ENCODE data around the gene PTPRN2.

PTPRN2 gene

GRCh38 chr7:158263110-158263963 lies 324.3 kb downstream of the PTPRN2 start:
- no peak overlapping the region for H3K4me3 ChIP-seq (ENCODE audit: low read length)
- no peaks in the 10 kb centered on the region for H3K36me3 ChIP-seq (ENCODE audit: insufficient read depth, low read length)
- H3K4me1 ChIP-seq (ENCODE audit: control insufficient read depth, insufficient read depth, low read length): no peaks in the 10 kb centered on the region
- peaks cover 68% of the 10 kb centered on the region for H3K9me3 ChIP-seq (replicated peaks; ENCODE audit: low read length)
- H3K27me3 ChIP-seq (ENCODE audit: control insufficient read depth, insufficient read depth, low read length): no peaks in the 10 kb centered on the region
- H3K4me2 ChIP-seq (ENCODE audit: low read length): no peak overlapping the region
- H3K9ac ChIP-seq (ENCODE audit: low read depth, low read length): no peak overlapping the region

GRCh38 chr7:158262284-158263109 lies 325.1 kb downstream of the PTPRN2 start:
- peaks cover 65% of the 10 kb centered on the region for H3K9me3 ChIP-seq (replicated peaks; ENCODE audit: low read length)
- no peak overlapping the region for H3K4me3 ChIP-seq (ENCODE audit: low read length)
- H3K36me3 ChIP-seq (ENCODE audit: insufficient read depth, low read length): no peaks in the 10 kb centered on the region
- H3K4me1 ChIP-seq (ENCODE audit: control insufficient read depth, insufficient read depth, low read length): no peaks in the 10 kb centered on the region
- H3K4me2 ChIP-seq (ENCODE audit: low read length): no peak overlapping the region
- H3K9ac ChIP-seq (ENCODE audit: low read depth, low read length): no peak overlapping the region
- no peaks in the 10 kb centered on the region for H3K27me3 ChIP-seq (ENCODE audit: control insufficient read depth, insufficient read depth, low read length)

- no peaks in the 10 kb centered on the region for H3K4me1 ChIP-seq (ENCODE audit: control insufficient read depth, insufficient read depth, low read length)
- peaks cover 60% of the 10 kb centered on the region for H3K9me3 ChIP-seq (replicated peaks; ENCODE audit: low read length)
- no peaks in the 10 kb centered on the region for H3K36me3 ChIP-seq (ENCODE audit: insufficient read depth, low read length)
- no peak overlapping the region for H3K4me3 ChIP-seq (ENCODE audit: low read length)
- no peaks in the 10 kb centered on the region for H3K27me3 ChIP-seq (ENCODE audit: control insufficient read depth, insufficient read depth, low read length)
- no peak overlapping the region for H3K9ac ChIP-seq (ENCODE audit: low read depth, low read length)
- no peak overlapping the region for H3K4me2 ChIP-seq (ENCODE audit: low read length)
These were observed 326.0 kb downstream of the PTPRN2 start for GRCh38 chr7:158261362-158262235.

DNA sequence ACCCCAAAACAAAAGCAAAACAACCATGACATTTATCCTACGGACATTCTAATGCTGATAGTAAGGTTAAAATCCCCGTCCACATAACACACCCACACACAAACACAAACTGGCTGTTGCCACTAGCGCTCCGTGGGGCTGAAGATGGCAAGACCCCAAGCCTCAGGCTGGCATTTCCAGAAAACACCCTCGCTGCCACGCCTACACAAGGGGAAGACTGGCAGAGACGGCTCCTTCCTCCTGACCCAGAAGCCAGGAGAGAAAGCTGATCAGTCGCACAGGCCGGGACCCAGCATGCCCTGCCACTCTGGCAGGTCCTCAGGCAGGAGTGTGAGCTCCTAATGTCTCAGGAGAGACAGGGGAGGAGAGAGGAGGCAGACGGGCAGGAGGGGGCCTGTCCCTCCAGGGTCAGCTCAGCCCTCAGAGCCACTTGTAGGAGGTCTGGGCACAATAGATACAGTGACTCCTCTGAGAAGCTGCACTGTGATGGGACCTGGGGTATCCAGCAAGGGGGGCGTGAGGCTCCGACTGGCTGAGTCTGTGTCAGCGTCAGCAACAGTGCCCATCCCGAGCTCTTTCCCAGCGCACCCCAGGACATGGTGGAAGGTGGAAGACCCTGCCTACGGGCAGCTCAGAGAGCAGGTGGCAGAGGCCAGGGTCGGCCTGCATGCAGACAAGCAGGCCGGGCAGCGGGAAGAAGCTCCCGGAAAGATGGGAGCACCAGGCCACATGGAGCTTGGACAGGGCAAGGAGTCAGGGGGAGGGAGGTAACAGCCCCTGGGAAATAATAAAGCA lies 326.9 kb downstream of the PTPRN2 start:
- H3K36me3 ChIP-seq (ENCODE audit: insufficient read depth, low read length): no peaks in the 10 kb centered on the region
- no peak overlapping the region for H3K9ac ChIP-seq (ENCODE audit: low read depth, low read length)
- peaks cover 63% of the 10 kb centered on the region for H3K9me3 ChIP-seq (replicated peaks; ENCODE audit: low read length)
- H3K4me2 ChIP-seq (ENCODE audit: low read length): no peak overlapping the region
- no peaks in the 10 kb centered on the region for H3K4me1 ChIP-seq (ENCODE audit: control insufficient read depth, insufficient read depth, low read length)
- H3K4me3 ChIP-seq (ENCODE audit: low read length): no peak overlapping the region
- H3K27me3 ChIP-seq (ENCODE audit: control insufficient read depth, insufficient read depth, low read length): no peaks in the 10 kb centered on the region

DNA sequence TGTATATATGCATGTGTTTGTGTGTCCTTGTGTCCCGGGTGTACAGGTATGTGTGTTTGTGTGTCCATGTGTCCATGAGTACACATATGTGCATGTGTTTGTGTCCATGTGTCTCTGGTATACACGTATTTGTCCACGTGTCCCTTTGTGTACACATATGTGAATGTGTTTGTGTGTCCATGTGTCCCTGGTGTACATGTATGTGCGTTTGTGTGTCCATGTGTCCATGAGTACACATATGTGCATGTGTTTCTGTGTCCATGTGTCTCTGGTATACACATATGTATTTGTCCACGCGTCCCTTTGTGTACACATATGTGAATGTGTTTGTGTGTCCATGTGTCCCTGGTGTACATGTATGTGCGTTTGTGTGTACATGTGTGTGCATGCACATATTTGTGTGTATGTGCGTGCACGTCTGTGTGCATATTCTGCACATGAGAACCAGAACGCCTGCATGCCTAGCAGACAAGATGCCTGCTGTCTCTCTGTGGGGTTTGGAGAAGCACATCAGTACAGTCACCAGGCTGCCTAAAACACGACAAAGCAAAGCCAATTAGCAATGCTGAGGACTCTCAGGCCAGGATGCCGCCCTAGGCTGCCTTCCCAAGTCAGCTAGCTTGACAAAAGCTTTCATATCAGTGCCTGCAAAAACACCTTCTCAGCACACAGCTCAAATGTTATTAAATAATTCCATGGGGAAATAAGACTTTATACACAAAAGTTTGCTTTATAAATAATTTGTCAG lies 327.8 kb downstream of the PTPRN2 start:
- Histone ChIP-seq H3K4me2 (ENCODE audit: low read length) (no peak overlapping the region), H3K9ac (ENCODE audit: low read depth, low read length) (no peak overlapping the region), H3K9me3 (replicated peaks; ENCODE audit: low read length) (peaks cover 57% of the 10 kb centered on the region), H3K4me1 (ENCODE audit: control insufficient read depth, insufficient read depth, low read length) (no peaks in the 10 kb centered on the region), H3K36me3 (ENCODE audit: insufficient read depth, low read length) (no peaks in the 10 kb centered on the region), H3K27me3 (ENCODE audit: control insufficient read depth, insufficient read depth, low read length) (no peaks in the 10 kb centered on the region), H3K4me3 (ENCODE audit: low read length) (no peak overlapping the region)

DNA sequence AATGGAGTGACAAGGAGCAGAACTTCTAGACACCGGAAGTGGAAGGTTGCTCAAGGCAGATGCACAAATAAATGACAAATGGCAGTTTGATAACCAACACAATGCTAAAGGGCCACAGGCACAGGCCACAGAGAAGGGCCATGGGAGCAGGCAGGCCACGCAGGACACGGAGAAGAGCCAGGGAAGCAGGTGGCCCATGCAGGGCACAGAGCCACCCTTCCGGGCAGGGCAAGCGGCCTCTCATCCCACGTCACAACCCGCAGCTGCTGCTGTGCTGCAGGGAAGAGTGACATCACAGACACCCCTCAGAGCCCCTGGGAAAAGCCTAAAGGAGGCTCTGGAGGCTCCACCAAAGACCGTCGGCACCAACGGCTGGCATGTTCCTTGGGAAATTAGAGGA lies 328.5 kb downstream of the PTPRN2 start:
- Histone ChIP-seq H3K4me1 (ENCODE audit: control insufficient read depth, insufficient read depth, low read length) (no peaks in the 10 kb centered on the region), H3K27me3 (ENCODE audit: control insufficient read depth, insufficient read depth, low read length) (no peaks in the 10 kb centered on the region), H3K36me3 (ENCODE audit: insufficient read depth, low read length) (no peaks in the 10 kb centered on the region), H3K4me2 (ENCODE audit: low read length) (no peak overlapping the region), H3K9ac (ENCODE audit: low read depth, low read length) (no peak overlapping the region), H3K9me3 (replicated peaks; ENCODE audit: low read length) (peaks cover 53% of the 10 kb centered on the region), H3K4me3 (ENCODE audit: low read length) (no peak overlapping the region)

DNA sequence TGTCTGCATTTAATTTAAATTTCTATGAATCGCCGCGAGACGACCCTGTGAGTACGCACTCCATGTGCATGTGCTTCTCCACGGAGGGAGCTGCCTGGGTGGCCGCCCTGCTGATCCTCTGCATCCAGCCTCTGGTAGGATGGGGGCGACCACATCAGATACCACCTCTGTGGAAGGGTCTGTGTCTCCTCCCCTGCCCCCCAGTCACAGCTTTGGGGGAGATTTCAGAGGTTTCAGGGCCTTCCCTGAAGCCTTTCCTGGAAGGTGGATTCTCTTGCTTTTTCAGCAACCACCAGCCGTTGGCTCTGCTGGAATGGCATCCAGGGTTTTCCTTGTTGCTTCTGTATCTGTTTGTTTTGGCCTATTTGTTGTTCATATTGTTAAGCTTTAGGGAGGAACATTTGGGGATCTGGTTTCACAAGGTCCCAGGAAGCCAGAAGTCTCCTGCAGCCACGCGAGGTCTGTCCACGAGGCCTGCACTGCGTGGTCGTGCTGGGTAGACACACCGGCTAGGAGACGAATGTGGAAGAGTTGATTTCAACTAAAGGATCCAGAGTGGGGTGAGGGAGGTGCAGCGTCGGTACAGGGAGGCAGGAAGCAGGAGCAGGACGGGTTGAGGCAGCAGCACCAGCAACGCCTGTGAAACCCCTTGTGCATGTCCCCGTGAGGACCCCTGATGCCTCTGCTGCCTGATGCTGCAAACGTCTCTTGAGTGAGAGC lies 329.1 kb downstream of the PTPRN2 start:
- no peak overlapping the region for H3K4me2 ChIP-seq (ENCODE audit: low read length)
- peaks cover 48% of the 10 kb centered on the region for H3K9me3 ChIP-seq (replicated peaks; ENCODE audit: low read length)
- no peaks in the 10 kb centered on the region for H3K36me3 ChIP-seq (ENCODE audit: insufficient read depth, low read length)
- H3K4me1 ChIP-seq (ENCODE audit: control insufficient read depth, insufficient read depth, low read length): no peaks in the 10 kb centered on the region
- no peak overlapping the region for H3K9ac ChIP-seq (ENCODE audit: low read depth, low read length)
- H3K27me3 ChIP-seq (ENCODE audit: control insufficient read depth, insufficient read depth, low read length): no peaks in the 10 kb centered on the region
- H3K4me3 ChIP-seq (ENCODE audit: low read length): no peak overlapping the region

DNA sequence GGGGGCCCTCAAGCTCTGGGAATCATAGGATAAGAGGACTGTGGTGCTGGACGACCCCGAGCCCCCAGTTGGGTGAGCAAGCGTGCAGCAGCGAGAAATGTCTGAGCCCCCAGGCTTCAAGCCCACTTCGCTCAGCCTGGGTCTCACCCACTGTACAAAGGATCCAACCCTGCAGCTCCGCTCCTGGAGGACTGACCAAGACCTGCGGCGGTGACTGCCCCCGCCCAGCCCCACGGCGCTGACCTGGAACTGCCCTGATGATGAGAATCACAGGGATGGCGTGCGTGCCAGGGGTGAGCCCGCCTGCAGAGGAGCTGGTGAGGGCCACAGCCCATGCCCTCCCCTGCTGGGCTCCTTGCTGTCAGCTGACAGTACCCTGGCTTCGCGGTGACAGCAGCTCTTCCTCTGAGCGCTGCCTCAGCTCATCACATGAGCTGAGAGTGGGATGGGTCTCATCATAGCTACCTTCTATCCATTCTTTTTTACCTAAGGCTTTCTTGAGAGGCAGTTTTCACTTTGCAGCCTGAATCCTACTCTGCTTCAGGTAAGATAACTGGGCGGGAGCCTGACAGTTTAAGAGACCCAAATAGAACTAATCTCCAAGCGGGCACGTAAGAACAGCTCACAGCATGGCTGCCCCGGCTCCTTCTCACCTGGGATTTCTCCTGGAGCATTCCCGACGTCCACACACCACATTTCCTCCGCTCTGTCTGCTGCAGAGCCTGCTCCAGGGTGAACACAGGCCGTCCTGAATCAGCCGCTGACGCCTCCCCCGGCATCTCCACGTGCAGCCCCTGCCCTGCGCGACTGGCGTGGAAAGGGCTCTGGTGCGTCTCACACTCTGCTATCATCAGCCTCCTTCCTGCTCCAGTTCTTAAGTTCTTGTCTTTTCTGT lies 329.9 kb downstream of the PTPRN2 start:
- Histone ChIP-seq H3K4me3 (ENCODE audit: low read length) (no peak overlapping the region), H3K36me3 (ENCODE audit: insufficient read depth, low read length) (no peaks in the 10 kb centered on the region), H3K4me2 (ENCODE audit: low read length) (no peak overlapping the region), H3K27me3 (ENCODE audit: control insufficient read depth, insufficient read depth, low read length) (no peaks in the 10 kb centered on the region), H3K4me1 (ENCODE audit: control insufficient read depth, insufficient read depth, low read length) (no peaks in the 10 kb centered on the region), H3K9ac (ENCODE audit: low read depth, low read length) (no peak overlapping the region), H3K9me3 (replicated peaks; ENCODE audit: low read length) (peaks cover 41% of the 10 kb centered on the region)

- Histone ChIP-seq H3K36me3 (ENCODE audit: insufficient read depth, low read length) (no peaks in the 10 kb centered on the region), H3K27me3 (ENCODE audit: control insufficient read depth, insufficient read depth, low read length) (no peaks in the 10 kb centered on the region), H3K4me1 (ENCODE audit: control insufficient read depth, insufficient read depth, low read length) (no peaks in the 10 kb centered on the region), H3K4me3 (ENCODE audit: low read length) (no peak overlapping the region), H3K4me2 (ENCODE audit: low read length) (no peak overlapping the region), H3K9me3 (replicated peaks; ENCODE audit: low read length) (peaks cover 47% of the 10 kb centered on the region), H3K9ac (ENCODE audit: low read depth, low read length) (no peak overlapping the region)
These were observed 330.6 kb downstream of the PTPRN2 start for GRCh38 chr7:158257001-158257400.
